Measurements from ENCODE around the gene KCNC1.

Gene KCNC1

DNA sequence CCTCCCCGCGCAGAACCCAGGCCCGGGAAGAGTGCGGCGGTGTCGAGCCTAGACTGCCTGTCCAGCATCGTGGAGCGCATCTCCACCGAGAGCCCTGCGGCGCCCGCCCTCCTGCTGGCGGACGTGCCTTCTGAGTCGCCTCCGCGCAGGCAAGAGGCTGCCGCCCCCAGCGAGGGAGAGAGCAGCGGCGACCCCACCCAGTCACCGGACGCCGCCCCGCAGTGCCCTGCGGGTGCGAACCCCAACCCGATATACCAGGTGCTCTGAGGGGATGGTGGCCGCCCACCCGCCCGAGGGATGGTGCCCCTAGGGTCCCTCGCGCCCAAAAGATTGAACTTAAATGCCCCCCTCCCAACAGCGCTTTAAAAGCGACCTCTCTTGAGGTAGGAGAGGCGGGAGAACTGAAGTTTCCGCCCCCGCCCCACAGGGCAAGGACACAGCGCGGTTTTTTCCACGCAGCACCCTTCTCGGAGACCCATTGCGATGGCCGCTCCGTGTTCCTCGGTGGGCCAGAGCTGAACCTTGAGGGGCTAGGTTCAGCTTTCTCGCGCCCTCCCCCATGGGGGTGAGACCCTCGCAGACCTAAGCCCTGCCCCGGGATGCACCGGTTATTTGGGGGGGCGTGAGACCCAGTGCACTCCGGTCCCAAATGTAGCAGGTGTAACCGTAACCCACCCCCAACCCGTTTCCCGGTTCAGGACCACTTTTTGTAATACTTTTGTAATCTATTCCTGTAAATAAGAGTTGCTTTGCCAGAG, 13.2 kb upstream of the KCNC1 start:
- Mint-ChIP-seq H3K36me3 (ENCODE audit: low read depth) (no peaks in the 10 kb centered on the region), H3K9me3 (no peaks in the 10 kb centered on the region), H3K4me1 (ENCODE audit: low read depth) (peaks cover 1% of the 10 kb centered on the region), H3K4me3 (no peak overlapping the region), H3K27me3 (peaks cover 65% of the 10 kb centered on the region), H3K27ac (no peak overlapping the region)
- DNase-seq: peak; percentile 25

DNA sequence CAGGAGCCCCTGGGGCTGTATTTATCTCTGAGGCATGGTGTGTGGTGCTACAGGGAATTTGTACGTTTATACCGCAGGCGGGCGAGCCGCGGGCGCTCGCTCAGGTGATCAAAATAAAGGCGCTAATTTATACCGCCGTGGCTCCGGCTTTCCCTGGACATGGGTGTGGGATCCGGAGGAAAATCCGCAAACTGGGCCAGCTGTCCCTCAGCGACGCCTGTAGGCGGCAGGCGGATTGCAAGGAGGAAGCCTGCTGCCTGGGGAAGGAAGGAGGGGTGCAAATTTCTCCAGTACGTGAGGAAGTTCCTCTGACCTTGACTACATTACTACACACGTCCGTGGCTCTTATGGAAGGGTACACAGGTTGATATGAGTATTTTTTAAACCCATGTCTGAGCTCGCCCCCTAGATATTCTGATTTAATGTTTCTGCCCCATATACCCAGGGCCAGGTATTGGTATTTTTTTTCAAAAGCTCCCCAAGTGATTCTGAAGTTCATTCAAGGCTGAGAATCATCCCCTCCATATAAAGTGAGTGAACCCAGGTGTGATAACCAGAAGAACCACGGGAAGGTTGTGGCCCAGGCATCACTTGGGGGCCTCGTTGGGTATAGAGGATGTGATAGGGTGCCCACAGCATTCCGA, 12.5 kb upstream of the KCNC1 start:
- no peaks in the 10 kb centered on the region for H3K9me3 Mint-ChIP-seq
- peaks cover 1% of the 10 kb centered on the region for H3K4me1 Mint-ChIP-seq (ENCODE audit: low read depth)
- no peak overlapping the region for H3K27ac Mint-ChIP-seq
- peaks cover 67% of the 10 kb centered on the region for H3K27me3 Mint-ChIP-seq
- no peaks in the 10 kb centered on the region for H3K36me3 Mint-ChIP-seq (ENCODE audit: low read depth)
- no peak for DNase-seq
- H3K4me3 Mint-ChIP-seq: no peak overlapping the region

DNA sequence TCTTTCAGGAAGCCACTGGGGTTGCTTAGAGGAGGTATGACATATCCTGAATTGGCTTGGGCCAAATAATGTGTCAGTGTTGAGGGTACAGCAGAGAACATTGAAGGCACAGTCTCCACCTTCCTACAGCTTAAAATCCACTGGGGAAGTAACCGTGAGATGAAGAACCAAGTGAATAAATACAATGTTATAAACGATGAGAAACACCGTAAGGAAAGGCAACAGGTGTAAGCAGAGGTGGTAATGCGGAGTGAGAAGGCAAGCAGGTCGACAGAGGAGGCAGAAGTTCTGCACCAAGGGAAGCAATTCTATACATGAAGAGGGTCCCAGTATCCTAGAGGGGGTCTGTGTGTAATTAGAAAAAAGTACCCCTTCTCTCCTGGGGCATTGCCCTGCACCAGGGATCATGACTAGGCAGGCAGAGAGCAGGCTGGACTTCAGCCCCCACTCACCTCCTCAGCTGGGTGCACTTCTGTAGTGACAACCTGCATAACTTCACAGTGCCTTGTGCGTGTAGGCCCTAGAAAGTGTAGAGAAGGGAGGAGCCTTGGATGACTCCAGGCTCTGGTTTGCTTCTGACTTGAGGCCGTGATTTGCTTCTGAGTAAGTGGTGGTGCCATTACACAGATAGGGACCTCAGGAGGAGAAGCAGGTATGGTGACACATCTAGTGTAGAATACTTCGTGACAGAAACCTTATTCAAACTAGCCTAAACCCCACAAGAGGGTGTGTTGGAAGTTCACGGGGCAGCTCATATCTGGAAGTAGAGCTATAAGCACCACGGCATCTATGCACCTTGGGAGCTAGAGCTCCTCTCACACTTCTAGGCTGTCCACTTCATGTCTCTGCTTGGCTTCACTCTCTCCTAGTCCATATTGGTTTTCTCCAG, 10.3 kb upstream of the KCNC1 start:
- H3K9me3 Mint-ChIP-seq: no peaks in the 10 kb centered on the region
- H3K36me3 Mint-ChIP-seq (ENCODE audit: low read depth): no peaks in the 10 kb centered on the region
- H3K27me3 Mint-ChIP-seq: peaks cover 71% of the 10 kb centered on the region
- H3K4me3 Mint-ChIP-seq: no peak overlapping the region
- no peaks in the 10 kb centered on the region for H3K4me1 Mint-ChIP-seq (ENCODE audit: low read depth)
- peak; percentile 6 for DNase-seq
- no peak overlapping the region for H3K27ac Mint-ChIP-seq

DNA sequence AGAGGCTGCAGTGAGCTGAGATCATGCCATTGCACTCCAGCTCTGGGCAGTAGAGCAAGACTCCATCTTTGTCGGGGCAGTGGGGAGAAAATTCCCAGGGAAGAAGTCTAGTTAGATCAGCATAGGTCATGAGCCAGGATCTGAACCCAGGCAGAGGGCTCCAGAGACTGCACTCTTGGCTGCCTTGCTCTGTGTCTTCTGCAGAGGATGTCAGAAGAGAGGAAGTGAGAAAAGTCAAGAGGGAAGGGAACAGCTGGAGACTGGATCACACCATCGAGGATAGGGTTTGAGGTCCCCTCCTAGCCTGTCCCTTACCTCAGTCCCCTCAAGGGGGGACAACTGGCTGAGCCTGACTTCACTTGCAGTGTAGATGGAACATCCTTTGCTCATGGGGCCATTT, 9.4 kb upstream of the KCNC1 start:
- no peak overlapping the region for H3K4me3 Mint-ChIP-seq

DNA sequence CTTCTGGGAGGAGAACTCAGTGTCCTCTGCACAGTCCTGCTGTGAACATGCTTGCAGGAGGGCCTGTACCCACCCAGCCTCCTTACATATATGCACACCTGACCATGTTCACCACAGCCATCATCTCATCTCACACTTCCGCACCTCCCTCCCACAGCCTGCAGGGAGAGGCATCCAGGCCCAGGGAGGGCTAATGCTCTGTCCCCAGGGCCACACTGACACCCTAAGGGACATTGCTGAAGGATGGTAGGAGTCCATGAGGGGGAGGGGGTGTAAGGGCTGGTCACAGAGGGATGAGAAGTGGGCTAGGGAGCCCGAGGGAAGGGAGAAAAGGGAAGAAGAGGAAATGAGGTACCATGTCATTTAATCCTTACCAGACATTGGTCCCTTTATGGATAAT, 4.4 kb upstream of the KCNC1 start:
- Mint-ChIP-seq H3K9me3 (no peaks in the 10 kb centered on the region), H3K4me1 (ENCODE audit: low read depth) (peaks cover 3% of the 10 kb centered on the region), H3K36me3 (ENCODE audit: low read depth) (no peaks in the 10 kb centered on the region), H3K4me3 (no peak overlapping the region), H3K27me3 (peaks cover 66% of the 10 kb centered on the region), H3K27ac (no peak overlapping the region)
- no peak for DNase-seq

More for the DNA sequence above, 9.4 kb upstream of the KCNC1 start:
- Mint-ChIP-seq H3K36me3 (ENCODE audit: low read depth) (no peaks in the 10 kb centered on the region), H3K27ac (no peak overlapping the region), H3K27me3 (peaks cover 73% of the 10 kb centered on the region), H3K4me1 (ENCODE audit: low read depth) (no peaks in the 10 kb centered on the region), H3K9me3 (no peaks in the 10 kb centered on the region)
- no peak for DNase-seq

DNA sequence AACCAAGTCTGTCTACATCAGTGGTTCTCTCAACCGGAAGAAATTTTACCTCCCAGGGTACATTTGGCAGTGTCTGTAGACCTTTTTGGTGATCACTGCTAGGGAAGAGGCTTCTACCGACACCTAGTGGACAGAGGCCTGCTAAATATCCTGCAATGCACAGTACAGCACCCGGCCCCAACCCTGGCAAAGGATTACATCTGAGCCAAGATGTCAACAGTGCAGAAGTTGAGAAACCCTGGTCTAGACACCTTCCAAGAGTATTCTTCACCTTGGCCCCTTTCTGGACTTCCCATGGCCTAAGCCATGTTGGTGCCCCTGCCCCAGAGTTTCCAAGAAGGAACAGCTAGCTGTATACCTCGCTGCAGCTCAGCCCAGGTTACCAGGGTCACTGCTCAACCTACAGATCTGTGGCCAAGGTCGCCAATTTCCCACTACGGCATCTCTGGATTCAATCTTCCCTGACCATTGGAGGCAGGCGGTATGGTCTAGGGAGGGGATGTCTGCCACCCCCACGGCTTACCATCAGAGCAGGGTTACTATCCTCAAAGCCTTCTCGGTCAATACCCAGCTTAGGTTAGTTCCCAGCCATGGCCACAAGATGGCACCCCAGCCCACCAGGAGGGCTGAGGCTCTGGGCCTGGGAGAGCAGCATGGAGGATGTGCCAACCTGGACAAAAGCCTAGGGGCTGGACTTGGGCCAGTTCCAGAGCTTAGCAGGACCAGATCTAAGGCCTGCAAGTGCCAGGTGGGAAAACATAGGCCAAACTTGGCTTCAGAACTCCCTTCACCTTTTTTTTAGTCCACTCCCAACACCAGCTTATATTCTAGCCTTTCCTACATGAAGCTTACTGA, 3.7 kb upstream of the KCNC1 start:
- H3K36me3 Mint-ChIP-seq (ENCODE audit: low read depth): no peaks in the 10 kb centered on the region
- no peak overlapping the region for H3K4me3 Mint-ChIP-seq
- peak; percentile 78 for DNase-seq
- peaks cover 63% of the 10 kb centered on the region for H3K27me3 Mint-ChIP-seq
- H3K27ac Mint-ChIP-seq: no peak overlapping the region
- H3K9me3 Mint-ChIP-seq: no peaks in the 10 kb centered on the region
- H3K4me1 Mint-ChIP-seq (ENCODE audit: low read depth): peaks cover 3% of the 10 kb centered on the region

- Mint-ChIP-seq H3K27me3 (peaks cover 78% of the 10 kb centered on the region), H3K9me3 (no peaks in the 10 kb centered on the region), H3K27ac (no peak overlapping the region), H3K4me1 (ENCODE audit: low read depth) (peaks cover 7% of the 10 kb centered on the region), H3K36me3 (ENCODE audit: low read depth) (no peaks in the 10 kb centered on the region), H3K4me3 (no peak overlapping the region)
- no peak for DNase-seq
Observed at GRCh38 chr11:17733261-17733660, 1.3 kb upstream of the KCNC1 start.

DNA sequence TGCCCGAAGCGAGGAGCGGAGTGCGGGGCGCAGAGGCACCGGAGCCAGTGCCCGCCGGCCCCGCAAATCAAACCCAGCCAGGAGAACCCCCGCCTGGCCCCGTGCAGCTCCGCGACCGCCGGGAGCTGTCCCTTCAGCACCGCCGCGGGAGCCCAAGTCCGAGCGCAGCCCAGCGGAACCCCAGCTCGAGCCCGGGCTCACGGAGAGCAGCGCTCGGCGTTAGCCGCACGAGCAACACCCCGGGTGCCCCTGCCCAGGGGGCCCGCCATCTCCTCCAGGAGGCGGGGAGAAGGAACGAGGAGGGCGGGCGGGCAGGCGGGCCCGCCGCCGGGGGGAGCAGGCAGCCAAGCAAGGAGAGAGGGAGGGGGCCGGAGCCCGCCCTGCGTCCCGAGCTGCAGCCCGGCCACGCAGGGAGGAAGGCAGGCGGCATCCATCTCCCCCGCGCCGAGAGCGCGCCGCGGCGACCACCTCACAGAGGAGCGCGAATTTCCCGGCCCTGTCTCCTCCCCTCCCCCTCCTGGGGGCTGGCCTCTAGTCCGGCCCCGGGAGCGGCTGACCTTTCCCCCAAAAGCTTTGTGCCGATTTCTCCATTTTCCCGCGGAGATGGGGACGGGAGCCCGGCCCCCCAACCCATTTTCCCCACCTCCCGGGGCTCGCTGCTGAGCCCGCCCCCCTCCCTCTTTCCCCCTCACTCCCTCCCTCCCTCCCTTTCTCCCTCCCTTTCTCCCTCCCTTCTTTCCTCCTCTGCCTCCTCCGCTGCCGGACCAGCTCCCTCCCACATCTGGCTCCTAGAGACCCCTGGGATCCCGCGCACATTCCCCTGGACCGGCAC, 621 bp downstream of the KCNC1 start:
- peaks cover 7% of the 10 kb centered on the region for H3K4me1 Mint-ChIP-seq (ENCODE audit: low read depth)
- no peaks in the 10 kb centered on the region for H3K36me3 Mint-ChIP-seq (ENCODE audit: low read depth)
- peaks cover 67% of the 10 kb centered on the region for H3K27me3 Mint-ChIP-seq
- no peak overlapping the region for H3K27ac Mint-ChIP-seq
- DNase-seq: peak; percentile 56
- H3K4me3 Mint-ChIP-seq: peak overlapping the region; percentile 24
- no peaks in the 10 kb centered on the region for H3K9me3 Mint-ChIP-seq

GRCh38 chr11:17735818-17736578, 1.4 kb downstream of the KCNC1 start:
- Mint-ChIP-seq H3K9me3 (no peaks in the 10 kb centered on the region), H3K4me3 (no peak overlapping the region), H3K36me3 (ENCODE audit: low read depth) (no peaks in the 10 kb centered on the region), H3K27ac (no peak overlapping the region), H3K27me3 (peaks cover 60% of the 10 kb centered on the region), H3K4me1 (ENCODE audit: low read depth) (peaks cover 7% of the 10 kb centered on the region)
- DNase-seq: no peak

DNA sequence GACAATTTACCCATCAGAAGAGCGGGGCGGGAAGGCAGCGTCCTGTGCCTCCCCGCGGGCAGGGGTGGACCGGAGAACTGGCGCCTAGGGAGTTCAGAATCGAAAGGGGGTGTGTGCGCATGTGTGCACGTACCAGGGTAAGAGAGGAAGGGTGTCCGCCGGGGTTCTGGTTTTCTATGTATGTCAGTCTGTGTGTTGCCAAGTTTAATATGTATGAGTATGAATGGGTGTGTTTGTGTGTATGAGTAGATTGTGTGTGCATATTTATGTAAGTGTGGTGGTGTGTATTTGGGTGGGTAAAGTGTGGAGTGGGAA, 2.0 kb downstream of the KCNC1 start:
- H3K27me3 Mint-ChIP-seq: peaks cover 60% of the 10 kb centered on the region
- DNase-seq: no peak
- H3K27ac Mint-ChIP-seq: no peak overlapping the region
- no peaks in the 10 kb centered on the region for H3K36me3 Mint-ChIP-seq (ENCODE audit: low read depth)
- H3K4me3 Mint-ChIP-seq: no peak overlapping the region
- peaks cover 7% of the 10 kb centered on the region for H3K4me1 Mint-ChIP-seq (ENCODE audit: low read depth)
- H3K9me3 Mint-ChIP-seq: no peaks in the 10 kb centered on the region

GRCh38 chr11:17736930-17737817, 2.6 kb downstream of the KCNC1 start:
- Mint-ChIP-seq H3K27ac (no peak overlapping the region), H3K9me3 (no peaks in the 10 kb centered on the region), H3K4me1 (ENCODE audit: low read depth) (peaks cover 7% of the 10 kb centered on the region), H3K36me3 (ENCODE audit: low read depth) (no peaks in the 10 kb centered on the region), H3K4me3 (no peak overlapping the region), H3K27me3 (peaks cover 61% of the 10 kb centered on the region)
- no peak for DNase-seq

GRCh38 chr11:17738151-17738973, 3.8 kb downstream of the KCNC1 start:
- no peak overlapping the region for H3K27ac Mint-ChIP-seq
- H3K9me3 Mint-ChIP-seq: no peaks in the 10 kb centered on the region

More at GRCh38 chr11:17738151-17738973, 3.8 kb downstream of the KCNC1 start:
- peaks cover 53% of the 10 kb centered on the region for H3K27me3 Mint-ChIP-seq
- H3K36me3 Mint-ChIP-seq (ENCODE audit: low read depth): no peaks in the 10 kb centered on the region
- H3K4me3 Mint-ChIP-seq: no peak overlapping the region
- H3K4me1 Mint-ChIP-seq (ENCODE audit: low read depth): peaks cover 7% of the 10 kb centered on the region
- no peak for DNase-seq

All from activated T-cell treated with anti-CD3 and anti-CD28 coated beads, Interleukin-2, amount 50 U/mL, for 24 hours (primary cell).